ENCODE measurements around the gene MCRIP1. TPM values are rescaled to one million over a fixed set of nuclear protein-coding genes. Genes with fewer than 3 reads are reported as not detected.

MCRIP1 gene
- total and polyA plus RNA-seq, 10 of the 15 experiments (the other 5 are each of a cell fraction or from before 2014, with no cell fraction given), result 0.31 to 54.4 (median 30.8) TPM

DNA sequence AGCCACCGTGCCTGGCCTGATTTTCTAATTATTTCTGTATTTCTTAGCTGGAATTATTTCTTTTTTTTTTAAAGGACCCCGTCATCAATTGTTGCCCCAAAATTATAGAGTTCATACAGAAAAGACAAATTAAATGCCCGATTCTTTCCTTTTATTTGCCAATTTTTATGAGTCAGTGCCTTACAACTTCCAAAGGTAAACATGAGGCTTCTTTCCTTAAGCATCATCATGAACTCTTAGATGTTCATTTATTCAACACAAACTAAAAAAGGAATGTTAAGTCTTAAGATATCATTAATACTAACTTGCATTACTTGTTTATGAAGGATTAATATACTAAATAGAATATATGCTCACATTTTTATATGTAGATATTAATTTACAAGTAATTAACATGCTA is 45.2 kb upstream of the MCRIP1 start (continued):
- TF ChIP-seq, protein P1, sequence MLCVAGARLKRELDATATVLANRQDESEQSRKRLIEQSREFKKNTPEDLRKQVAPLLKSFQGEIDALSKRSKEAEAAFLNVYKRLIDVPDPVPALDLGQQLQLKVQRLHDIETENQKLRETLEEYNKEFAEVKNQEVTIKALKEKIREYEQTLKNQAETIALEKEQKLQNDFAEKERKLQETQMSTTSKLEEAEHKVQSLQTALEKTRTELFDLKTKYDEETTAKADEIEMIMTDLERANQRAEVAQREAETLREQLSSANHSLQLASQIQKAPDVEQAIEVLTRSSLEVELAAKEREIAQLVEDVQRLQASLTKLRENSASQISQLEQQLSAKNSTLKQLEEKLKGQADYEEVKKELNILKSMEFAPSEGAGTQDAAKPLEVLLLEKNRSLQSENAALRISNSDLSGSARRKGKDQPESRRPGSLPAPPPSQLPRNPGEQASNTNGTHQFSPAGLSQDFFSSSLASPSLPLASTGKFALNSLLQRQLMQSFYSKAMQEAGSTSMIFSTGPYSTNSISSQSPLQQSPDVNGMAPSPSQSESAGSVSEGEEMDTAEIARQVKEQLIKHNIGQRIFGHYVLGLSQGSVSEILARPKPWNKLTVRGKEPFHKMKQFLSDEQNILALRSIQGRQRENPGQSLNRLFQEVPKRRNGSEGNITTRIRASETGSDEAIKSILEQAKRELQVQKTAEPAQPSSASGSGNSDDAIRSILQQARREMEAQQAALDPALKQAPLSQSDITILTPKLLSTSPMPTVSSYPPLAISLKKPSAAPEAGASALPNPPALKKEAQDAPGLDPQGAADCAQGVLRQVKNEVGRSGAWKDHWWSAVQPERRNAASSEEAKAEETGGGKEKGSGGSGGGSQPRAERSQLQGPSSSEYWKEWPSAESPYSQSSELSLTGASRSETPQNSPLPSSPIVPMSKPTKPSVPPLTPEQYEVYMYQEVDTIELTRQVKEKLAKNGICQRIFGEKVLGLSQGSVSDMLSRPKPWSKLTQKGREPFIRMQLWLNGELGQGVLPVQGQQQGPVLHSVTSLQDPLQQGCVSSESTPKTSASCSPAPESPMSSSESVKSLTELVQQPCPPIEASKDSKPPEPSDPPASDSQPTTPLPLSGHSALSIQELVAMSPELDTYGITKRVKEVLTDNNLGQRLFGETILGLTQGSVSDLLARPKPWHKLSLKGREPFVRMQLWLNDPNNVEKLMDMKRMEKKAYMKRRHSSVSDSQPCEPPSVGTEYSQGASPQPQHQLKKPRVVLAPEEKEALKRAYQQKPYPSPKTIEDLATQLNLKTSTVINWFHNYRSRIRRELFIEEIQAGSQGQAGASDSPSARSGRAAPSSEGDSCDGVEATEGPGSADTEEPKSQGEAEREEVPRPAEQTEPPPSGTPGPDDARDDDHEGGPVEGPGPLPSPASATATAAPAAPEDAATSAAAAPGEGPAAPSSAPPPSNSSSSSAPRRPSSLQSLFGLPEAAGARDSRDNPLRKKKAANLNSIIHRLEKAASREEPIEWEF (IDR thresholded peaks at IDR 0.05; ENCODE audit: insufficient replicate concordance, low read depth, low read length), result no peak
- TF ChIP-seq SMARCA5 (IDR thresholded peaks at IDR 0.05), result no peak
- TF ChIP-seq IKZF2 (IDR thresholded peaks at IDR 0.05), result no peak
- TF ChIP-seq SUPT20H (IDR thresholded peaks at IDR 0.05; ENCODE audit: borderline replicate concordance, control insufficient read depth, low read depth, low read length), result no peak
- no peak for TF ChIP-seq ZBED1 (IDR thresholded peaks at IDR 0.05; ENCODE audit: borderline replicate concordance)
- no peak for TF ChIP-seq NFIC (IDR thresholded peaks at IDR 0.05; ENCODE audit: low read depth, low read length)
- no peak for TF ChIP-seq JUND (IDR thresholded peaks at IDR 0.05; ENCODE audit: low read depth, low read length)

DNA sequence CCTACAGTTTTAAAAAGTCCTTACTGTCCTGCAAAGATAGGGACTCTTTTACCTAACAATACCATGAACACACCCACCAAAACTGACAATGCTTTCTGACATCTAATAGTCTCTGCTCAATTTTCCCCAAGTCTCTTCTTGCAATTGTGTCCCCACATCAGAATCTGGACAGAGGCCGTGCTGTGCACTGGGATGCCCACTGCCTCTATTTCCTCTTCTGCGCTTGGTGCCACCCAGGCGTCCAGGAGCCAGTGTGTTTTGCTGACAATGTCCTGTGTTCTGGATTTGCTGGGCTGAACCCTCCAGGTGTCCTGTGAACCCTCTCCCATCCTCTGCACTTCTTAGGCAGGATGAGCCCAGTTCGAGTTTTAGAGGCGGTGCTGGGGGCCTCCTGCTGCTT is 44.5 kb upstream of the MCRIP1 start:
- ATAC-seq (no peak), DNase-seq (ENCODE audit: low read depth, low spot score) (no peak), FAIRE-seq (no peak)
- no peak overlapping the region for H3K27ac ChIP-seq (ENCODE audit: control insufficient read depth, insufficient read depth)
- intact Hi-C loops (cut with micrococcal nuclease; ENCODE audit: unreplicated experiment) (no loop called here), in situ Hi-C loops (cut with MboI) (no loop called here)
- H3K4me2 ChIP-seq (ENCODE audit: control insufficient read depth, insufficient read depth), result no peak overlapping the region
- ChIA-PET RAD21 (ENCODE audit: unreplicated experiment) (no interaction called here), CTCF (no interaction called here), POLR2A (no interaction called here), SMC1A (ENCODE audit: uncharacterized antibody, unreplicated experiment) (no interaction called here)
- no peaks in the 10 kb centered on the region for H3K4me1 ChIP-seq (ENCODE audit: control insufficient read depth, insufficient read depth, low read length)
- BruUV-seq (replicated peaks), result no TSS peak
- no peaks in the 10 kb centered on the region for H3K27me3 ChIP-seq (replicated peaks in 1 of 2; ENCODE audit: control insufficient read depth in 2 of 2, insufficient read depth in 2 of 2, low read length in 1 of 2)
- no peaks in the 10 kb centered on the region for H4K20me1 ChIP-seq (ENCODE audit: control insufficient read depth, insufficient read depth)
- H3K36me3 ChIP-seq (ENCODE audit: control insufficient read depth in 2 of 2, insufficient read depth in 2 of 2, low read length in 1 of 2), result peaks cover 1 to 2% of the 10 kb centered on the region in 2 experiments; a peak in 1 of 4 replicates
- no peak overlapping the region for H3K9ac ChIP-seq (ENCODE audit: control insufficient read depth, insufficient read depth, low read length)
- H3K4me3 ChIP-seq, result no peak overlapping the region
- WGBS (ENCODE audit: insufficient coverage, insufficient replicate concordance, low lambda C conversion rate, missing lambda C conversion rate), result 99% methylated on average over 5 of the region's 5 CpGs
- H3K79me2 ChIP-seq (ENCODE audit: control insufficient read depth, insufficient read depth, low read length), result peaks cover 1% of the 10 kb centered on the region
- TF ChIP-seq POLR2A (IDR thresholded peaks at IDR 0.05; ENCODE audit: low read depth, low read length), result 0 out of 2 replicates have a peak, but pooled peaks have one; percentile 38
- no peak for TF ChIP-seq IRF4 (IDR thresholded peaks at IDR 0.05; ENCODE audit: low read depth, low read length)
- no peak overlapping the region for H2AFZ ChIP-seq (ENCODE audit: control insufficient read depth, low read depth, low read length)
- no peaks in the 10 kb centered on the region for H3K9me3 ChIP-seq (replicated peaks; ENCODE audit: control insufficient read depth, insufficient read depth, low read length)
